ENCODE measurements around the gene NRCAM. TPM values are rescaled to one million over a fixed set of nuclear protein-coding genes. Genes with fewer than 3 reads are reported as not detected.

Gene NRCAM
- polyA plus RNA-seq, 3 donors from 2014 or later, result not detected

DNA sequence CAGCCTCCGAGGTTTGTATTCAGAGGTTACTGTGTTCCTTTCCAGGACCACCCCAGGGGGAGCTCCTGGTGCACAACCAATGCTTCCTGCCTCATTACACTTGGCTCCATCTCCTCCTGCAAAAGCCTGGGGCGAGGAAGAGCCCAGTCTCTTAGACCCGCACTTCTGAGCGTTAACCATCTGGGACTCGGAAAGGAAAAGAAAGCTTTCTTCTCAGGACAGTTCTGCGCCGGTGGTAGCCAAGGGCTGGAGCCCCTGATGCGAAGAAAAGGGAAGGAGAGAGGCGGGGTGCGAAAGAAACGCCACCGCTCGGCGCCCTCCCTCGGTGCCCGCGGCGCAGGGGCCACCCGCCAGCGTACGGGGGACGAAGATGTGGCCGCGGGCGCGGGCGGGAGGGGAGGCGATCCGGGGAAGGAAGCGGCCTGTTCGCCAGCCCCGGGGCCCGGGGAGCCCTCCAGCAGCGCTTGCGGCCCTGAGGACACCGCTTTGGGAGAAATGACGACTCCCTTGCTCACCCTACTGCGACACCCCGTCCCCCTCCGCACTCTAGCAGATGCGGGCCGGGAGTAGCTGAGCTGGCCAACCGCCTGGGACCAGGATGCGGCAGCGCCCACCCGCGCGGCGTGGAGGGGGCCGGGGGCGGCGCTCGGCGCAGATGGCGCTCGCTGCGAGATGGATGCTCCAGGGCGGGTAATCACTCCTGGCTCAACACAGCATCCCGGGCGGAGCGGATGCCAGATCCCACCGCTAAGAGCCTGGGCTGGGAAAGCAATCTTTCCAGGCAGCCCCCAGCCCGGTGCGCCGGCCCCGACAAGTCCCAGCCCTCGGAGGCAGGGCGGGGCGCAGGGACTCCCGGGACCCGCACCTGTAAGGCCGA is 1.3 kb downstream of the NRCAM start:
- Mint-ChIP-seq H3K36me3 (peaks cover 4 to 12% (median 6%) of the 10 kb centered on the region in 3 donors), H3K27ac (no peak overlapping the region), H3K27me3 (ENCODE audit: low read depth in 3 of 3) (peaks cover 2 to 47% (median 9%) of the 10 kb centered on the region in 3 donors), H3K9me3 (peaks cover 0 to 1% (median 0%) of the 10 kb centered on the region in 6 donors), H3K4me3 (peak overlapping the region in 3 of 5 donors; percentile 18 to 48 (median 29)), H3K4me1 (peaks cover 0 to 14% of the 10 kb centered on the region in 2 donors)
- no peak for DNase-seq

DNA sequence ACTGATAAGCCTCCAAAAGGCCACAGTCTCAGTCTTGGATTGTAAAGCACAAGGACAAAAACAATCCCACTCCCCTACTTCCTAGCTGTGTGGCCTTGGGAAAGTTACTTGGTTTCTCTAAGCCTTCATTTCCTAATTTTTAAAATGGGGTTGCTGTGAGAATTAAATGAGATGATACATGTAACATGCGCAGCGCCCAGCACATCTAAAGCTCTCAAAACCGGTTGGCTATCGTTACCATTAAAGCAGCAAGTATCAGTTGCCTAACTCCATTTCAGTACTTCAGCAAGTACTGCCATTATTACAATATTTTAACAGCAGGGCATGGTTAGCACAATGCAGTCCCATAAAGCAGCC is 1.9 kb downstream of the NRCAM start:
- peaks cover under 1 to 47% (median 9%) of the 10 kb centered on the region in 3 donors for H3K27me3 Mint-ChIP-seq (ENCODE audit: low read depth in 3 of 3)
- no peak overlapping the region for H3K27ac Mint-ChIP-seq
- peak overlapping the region in 2 of 5 donors; percentile 29 to 48 for H3K4me3 Mint-ChIP-seq
- H3K9me3 Mint-ChIP-seq, result peaks cover 0 to 1% (median 0%) of the 10 kb centered on the region in 6 donors
- DNase-seq, result no peak
- peaks cover 0 to 14% of the 10 kb centered on the region in 2 donors for H3K4me1 Mint-ChIP-seq
- peaks cover 4 to 12% (median 6%) of the 10 kb centered on the region in 3 donors for H3K36me3 Mint-ChIP-seq

DNA sequence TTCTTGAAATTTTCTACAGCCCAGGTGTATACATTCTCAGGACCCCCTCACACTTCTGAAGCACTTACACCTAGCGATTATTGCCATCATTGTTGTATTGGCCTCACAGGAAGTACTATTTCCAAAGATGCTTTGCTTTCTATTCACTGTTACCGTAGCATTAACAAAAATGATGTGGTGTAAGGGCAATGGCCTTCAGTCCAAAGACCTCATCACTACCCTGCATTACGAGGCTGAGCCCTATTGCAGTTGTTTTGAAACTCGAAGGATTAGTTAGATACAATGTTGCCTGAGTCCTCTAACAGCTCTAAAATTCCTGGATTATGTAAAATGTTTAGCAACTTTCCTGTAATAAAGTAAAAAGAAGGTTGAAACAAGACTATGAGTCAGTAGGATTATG is 2.9 kb downstream of the NRCAM start:
- peaks cover 0 to 1% (median 0%) of the 10 kb centered on the region in 6 donors for H3K9me3 Mint-ChIP-seq
- peaks cover 0 to 14% of the 10 kb centered on the region in 2 donors for H3K4me1 Mint-ChIP-seq
- H3K27ac Mint-ChIP-seq, result no peak overlapping the region
- DNase-seq, result no peak
- H3K27me3 Mint-ChIP-seq (ENCODE audit: low read depth in 3 of 3), result peaks cover 3 to 42% (median 9%) of the 10 kb centered on the region in 3 donors
- H3K36me3 Mint-ChIP-seq, result peaks cover 4 to 8% (median 6%) of the 10 kb centered on the region in 3 donors
- H3K4me3 Mint-ChIP-seq, result no peak overlapping the region

DNA sequence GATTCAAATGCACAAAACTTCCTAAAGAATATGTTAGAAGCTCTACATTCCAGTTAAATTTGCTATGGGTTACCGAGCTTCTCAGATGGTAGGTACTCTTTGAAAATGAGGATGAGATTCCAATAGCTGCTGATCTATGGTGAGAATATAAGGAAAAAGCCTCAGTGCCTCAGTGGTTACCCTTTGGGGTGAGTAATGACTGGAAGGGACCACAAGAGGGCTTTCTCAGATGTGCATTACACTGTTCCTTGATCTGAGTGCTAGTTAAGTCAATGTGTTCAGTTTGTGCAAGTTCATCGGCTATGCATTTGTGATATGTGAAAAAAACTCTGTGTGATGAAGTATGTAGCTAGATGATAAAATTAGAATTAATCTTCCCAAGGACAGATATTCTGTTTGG is 3.5 kb downstream of the NRCAM start:
- no peak for DNase-seq
- Mint-ChIP-seq H3K4me3 (no peak overlapping the region), H3K27me3 (ENCODE audit: low read depth in 3 of 3) (peaks cover 3 to 36% (median 11%) of the 10 kb centered on the region in 3 donors), H3K9me3 (no peaks in the 10 kb centered on the region), H3K36me3 (peaks cover 2 to 3% (median 3%) of the 10 kb centered on the region in 3 donors), H3K4me1 (peaks cover 0 to 9% of the 10 kb centered on the region in 2 donors), H3K27ac (no peak overlapping the region)

DNA sequence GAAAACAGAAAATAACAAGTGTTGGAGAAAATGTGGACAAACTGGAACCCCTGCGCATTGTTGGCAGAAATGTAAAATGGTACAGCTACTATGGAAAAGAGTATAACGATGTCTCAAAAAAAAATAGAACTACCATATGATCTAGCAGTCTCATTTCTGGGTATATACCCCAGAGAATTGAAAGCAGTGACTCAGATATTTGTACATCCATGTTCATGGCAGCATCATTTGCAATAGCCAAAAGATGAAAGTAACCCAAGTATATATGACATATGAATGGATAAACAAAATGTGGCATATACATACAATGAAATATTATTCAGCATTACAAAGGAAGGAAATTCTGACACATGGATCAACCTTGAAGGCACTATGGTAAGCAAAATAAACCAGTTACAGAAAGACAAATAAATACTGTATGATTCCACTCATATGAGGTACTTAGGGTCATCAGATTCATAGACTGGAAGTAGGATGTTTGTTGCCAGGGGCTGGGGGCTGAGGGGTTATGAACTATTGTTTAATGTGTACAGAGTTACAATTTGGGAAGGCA is 4.9 kb downstream of the NRCAM start:
- no peak for DNase-seq
- H3K4me1 Mint-ChIP-seq, result no peaks in the 10 kb centered on the region
- no peak overlapping the region for H3K4me3 Mint-ChIP-seq
- no peaks in the 10 kb centered on the region for H3K9me3 Mint-ChIP-seq
- H3K36me3 Mint-ChIP-seq, result no peaks in the 10 kb centered on the region
- no peak overlapping the region for H3K27ac Mint-ChIP-seq
- peaks cover 3 to 27% (median 10%) of the 10 kb centered on the region in 3 donors for H3K27me3 Mint-ChIP-seq (ENCODE audit: low read depth in 3 of 3)

DNA sequence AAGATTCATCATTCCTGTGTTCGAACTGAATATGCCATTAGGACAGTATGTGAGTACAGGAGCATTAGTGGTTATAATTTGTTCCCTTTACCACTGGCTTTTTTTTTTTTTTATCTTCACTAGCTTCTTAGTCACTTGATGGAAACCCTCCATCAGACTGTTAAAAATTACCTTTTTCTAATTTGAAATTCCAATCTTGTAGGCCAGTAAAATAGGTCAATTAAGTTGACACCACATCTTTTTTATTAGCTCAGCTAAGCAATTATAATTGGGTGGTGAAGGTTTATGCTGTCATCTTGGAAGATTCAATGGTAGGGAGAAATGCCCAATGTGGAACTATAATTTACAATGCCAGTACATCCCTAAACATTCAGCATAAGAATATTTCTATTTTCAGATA is 6.1 kb downstream of the NRCAM start:
- no peak overlapping the region for H3K4me3 Mint-ChIP-seq
- peaks cover 3 to 29% (median 10%) of the 10 kb centered on the region in 3 donors for H3K27me3 Mint-ChIP-seq (ENCODE audit: low read depth in 3 of 3)
- no peaks in the 10 kb centered on the region for H3K9me3 Mint-ChIP-seq
- no peak for DNase-seq
- H3K4me1 Mint-ChIP-seq, result no peaks in the 10 kb centered on the region
- H3K36me3 Mint-ChIP-seq, result no peaks in the 10 kb centered on the region
- no peak overlapping the region for H3K27ac Mint-ChIP-seq

DNA sequence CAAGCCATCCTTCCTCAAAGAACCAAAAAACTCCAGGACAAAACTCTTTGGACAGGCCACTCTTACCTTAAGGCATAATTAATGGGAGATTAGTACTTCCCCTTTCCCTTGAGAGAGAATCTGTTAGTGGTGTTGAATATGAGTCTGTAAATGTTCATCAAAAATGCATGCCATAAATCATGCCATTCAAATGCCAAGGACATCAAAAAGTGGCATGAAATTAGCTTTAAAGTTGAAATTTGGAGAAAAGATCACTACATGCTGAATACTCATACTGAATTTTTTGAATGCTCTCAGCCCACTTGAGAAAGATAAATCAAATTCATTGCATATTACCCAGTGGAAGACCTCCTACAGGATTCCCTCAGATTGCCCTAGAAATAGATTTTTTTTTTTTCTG is 6.7 kb downstream of the NRCAM start:
- Mint-ChIP-seq H3K9me3 (no peaks in the 10 kb centered on the region), H3K36me3 (no peaks in the 10 kb centered on the region), H3K27me3 (ENCODE audit: low read depth in 3 of 3) (peaks cover 3 to 27% (median 10%) of the 10 kb centered on the region in 3 donors), H3K4me3 (no peak overlapping the region), H3K4me1 (no peaks in the 10 kb centered on the region), H3K27ac (no peak overlapping the region)
- DNase-seq, result no peak

DNA sequence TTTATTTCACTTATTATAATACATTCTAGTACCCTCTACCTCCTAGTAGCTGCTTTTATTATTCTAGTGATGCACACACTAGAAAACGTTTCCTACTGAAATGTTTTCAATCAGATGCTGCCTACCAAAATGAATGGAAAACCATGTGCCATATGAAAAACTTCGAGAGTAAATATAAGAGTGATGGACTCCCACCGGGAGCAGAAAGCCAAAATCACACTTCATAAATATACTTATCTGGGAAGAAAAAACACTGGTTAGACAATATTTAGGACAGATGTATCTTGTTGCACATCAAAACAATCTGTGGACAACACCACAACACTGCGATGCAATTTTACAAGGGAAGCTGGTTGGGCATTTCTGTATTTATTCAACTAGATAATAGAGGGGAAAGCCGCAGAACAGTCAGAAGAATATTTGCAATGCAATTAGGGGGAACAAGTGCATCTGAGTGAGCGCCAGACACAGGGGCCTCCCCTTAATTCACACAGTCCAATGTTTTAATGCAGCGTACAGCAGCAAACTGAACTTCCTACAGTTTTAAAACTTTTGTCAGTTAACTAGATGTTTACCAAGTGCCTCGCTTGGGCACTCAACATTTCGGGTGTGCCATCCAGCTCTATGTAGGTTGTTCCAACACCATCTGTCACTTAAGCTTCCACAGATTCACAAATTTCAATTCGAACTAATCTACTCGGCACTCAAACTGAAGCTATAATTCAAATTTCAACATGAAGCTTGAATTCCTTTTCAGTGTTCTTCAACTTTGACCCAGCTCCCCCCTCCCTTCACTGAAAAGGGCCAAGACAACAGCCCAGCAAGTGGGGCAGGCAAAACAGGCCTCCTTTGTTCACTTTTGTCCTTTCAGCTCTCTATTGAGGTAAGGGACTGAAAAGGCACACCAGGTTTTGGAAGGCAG is 7.4 kb downstream of the NRCAM start:
- no peak overlapping the region for H3K27ac Mint-ChIP-seq
- no peaks in the 10 kb centered on the region for H3K4me1 Mint-ChIP-seq
- no peak overlapping the region for H3K4me3 Mint-ChIP-seq
- H3K27me3 Mint-ChIP-seq (ENCODE audit: low read depth in 3 of 3), result peaks cover 3 to 25% (median 10%) of the 10 kb centered on the region in 3 donors
- H3K36me3 Mint-ChIP-seq, result no peaks in the 10 kb centered on the region
- no peak for DNase-seq
- H3K9me3 Mint-ChIP-seq, result no peaks in the 10 kb centered on the region

DNA sequence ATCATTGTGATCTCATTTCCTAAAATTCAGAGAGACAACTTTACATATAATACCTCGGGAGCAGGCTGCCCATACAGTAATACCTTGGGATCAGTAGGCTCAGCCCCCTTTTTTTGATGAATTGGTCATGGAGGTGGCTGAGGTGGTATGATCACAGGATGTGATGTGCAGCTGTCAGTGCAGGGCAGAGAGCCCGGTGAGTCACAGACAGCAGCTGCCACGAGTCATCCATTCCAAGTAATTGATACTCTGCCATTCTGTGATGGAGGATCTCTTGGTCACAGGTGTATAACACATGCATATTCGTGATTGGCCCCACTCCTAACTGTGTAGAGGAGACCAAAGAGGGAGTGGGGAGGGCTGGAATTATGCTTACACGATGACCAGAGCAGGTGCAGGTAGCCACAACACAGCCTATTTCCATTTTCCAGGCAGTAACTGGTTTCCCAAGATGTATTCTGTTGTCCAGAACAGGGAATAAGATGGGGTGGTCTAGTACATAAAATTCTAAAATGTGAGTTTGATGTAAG is 14.1 kb downstream of the NRCAM start:
- Mint-ChIP-seq H3K9me3 (no peaks in the 10 kb centered on the region), H3K27me3 (ENCODE audit: low read depth in 3 of 3) (peaks cover 0 to 7% (median 2%) of the 10 kb centered on the region in 3 donors), H3K4me3 (no peak overlapping the region), H3K4me1 (no peaks in the 10 kb centered on the region), H3K36me3 (no peaks in the 10 kb centered on the region), H3K27ac (no peak overlapping the region)
- no peak for DNase-seq

DNA sequence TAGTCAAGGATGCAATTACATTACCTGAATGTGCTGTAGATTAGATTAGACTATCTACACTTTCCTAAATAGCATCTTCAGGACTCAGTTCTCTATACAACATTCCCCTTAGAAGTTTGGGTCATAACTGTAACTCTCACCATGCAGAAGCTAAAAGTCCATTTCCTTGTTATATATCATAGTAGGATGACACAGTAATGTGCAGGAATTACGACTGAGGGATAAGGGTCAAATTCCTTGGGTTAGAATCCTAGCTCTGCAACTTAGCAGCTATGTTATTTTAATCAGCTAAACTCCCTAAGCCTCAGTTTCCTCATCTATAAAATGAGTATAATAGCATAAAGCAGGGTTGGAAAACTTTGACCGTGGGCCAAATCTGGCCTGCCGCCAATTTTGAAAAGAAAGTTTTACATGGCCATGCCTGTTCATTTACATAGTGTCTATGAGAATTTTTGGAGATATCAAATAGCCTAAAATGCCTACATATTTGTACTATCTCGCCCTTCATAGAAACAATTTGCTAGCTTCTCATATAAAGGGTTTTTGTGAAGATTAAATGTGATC is 14.8 kb downstream of the NRCAM start:
- H3K36me3 Mint-ChIP-seq, result no peaks in the 10 kb centered on the region
- H3K27ac Mint-ChIP-seq, result no peak overlapping the region
- peaks cover 0 to 1% (median 0%) of the 10 kb centered on the region in 6 donors for H3K9me3 Mint-ChIP-seq
- H3K4me3 Mint-ChIP-seq, result no peak overlapping the region
- peaks cover 0 to 5% (median 2%) of the 10 kb centered on the region in 3 donors for H3K27me3 Mint-ChIP-seq (ENCODE audit: low read depth in 3 of 3)
- DNase-seq, result no peak
- H3K4me1 Mint-ChIP-seq, result no peaks in the 10 kb centered on the region

DNA sequence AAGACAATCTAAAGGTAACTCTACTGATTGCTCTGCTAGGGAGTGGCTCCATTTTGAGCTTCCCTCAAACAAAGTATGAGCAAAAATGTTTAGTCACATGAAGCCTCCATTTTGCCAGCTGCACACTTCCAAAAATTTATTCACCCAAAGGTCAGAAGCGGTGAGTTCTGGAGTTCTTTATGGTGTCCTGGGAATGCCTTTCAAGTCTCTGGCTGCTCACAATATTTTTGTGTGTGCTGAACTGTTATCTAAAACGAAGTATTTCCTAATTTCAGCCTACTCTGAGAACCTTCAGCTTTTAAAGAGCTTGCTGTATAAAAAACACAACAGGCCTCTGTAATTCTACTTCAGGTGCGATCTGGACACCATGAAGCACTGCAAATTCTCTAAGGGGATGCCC is 15.6 kb downstream of the NRCAM start:
- Mint-ChIP-seq H3K9me3 (peaks cover 0 to 1% (median 0%) of the 10 kb centered on the region in 6 donors), H3K27me3 (ENCODE audit: low read depth in 3 of 3) (peaks cover 0 to 3% (median 2%) of the 10 kb centered on the region in 3 donors), H3K36me3 (no peaks in the 10 kb centered on the region), H3K27ac (no peak overlapping the region), H3K4me3 (no peak overlapping the region), H3K4me1 (no peaks in the 10 kb centered on the region)
- no peak for DNase-seq

DNA sequence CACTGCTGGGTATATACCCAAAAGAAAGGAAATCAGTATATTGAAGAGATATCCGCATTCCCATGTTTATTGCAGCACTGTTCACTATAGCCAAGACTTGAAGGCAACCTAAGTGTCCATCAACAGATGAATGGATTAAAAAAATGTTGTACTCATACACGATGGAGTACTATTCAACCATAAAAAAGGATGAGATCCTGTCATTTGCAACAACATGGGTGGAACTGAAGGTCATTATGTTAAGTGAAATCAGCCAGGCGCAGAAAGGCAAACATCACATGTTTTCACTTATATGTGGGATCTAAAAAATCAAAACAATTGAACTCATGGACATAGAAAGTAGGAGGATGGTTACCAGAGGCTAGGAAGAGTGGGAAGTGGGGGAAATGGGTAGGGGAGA is 19.3 kb downstream of the NRCAM start:
- no peak overlapping the region for H3K27ac Mint-ChIP-seq

DNA sequence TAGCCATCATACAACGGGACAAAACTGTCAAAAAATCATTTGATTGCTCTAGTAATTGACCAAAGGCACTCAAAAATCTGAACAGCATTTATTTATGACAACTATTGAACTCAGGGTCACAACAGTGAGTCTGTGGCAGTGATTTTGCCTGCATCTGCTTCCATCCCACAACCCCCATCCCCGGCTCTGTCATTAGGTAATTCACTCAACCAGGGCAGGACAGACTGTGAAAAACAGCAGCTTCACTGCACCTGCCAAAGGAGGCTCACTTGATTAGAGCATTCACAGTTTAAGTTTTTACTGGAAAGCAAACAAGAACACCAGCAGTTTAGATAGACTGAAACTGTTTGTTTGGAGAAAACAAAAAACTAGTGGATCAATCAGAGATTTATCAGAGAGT is 22.2 kb downstream of the NRCAM start:
- Mint-ChIP-seq H3K36me3 (no peaks in the 10 kb centered on the region), H3K4me3 (no peak overlapping the region), H3K27ac (no peak overlapping the region)

More for the DNA sequence above, 19.3 kb downstream of the NRCAM start:
- no peaks in the 10 kb centered on the region for H3K36me3 Mint-ChIP-seq
- peaks cover 0 to 7% (median 2%) of the 10 kb centered on the region in 3 donors for H3K27me3 Mint-ChIP-seq (ENCODE audit: low read depth in 3 of 3)
- no peak overlapping the region for H3K4me3 Mint-ChIP-seq
- H3K4me1 Mint-ChIP-seq, result no peaks in the 10 kb centered on the region
- peaks cover 0 to 2% (median 0%) of the 10 kb centered on the region in 6 donors for H3K9me3 Mint-ChIP-seq
- DNase-seq, result no peak

More for the DNA sequence above, 22.2 kb downstream of the NRCAM start:
- DNase-seq, result no peak
- Mint-ChIP-seq H3K4me1 (no peaks in the 10 kb centered on the region), H3K27me3 (ENCODE audit: low read depth in 3 of 3) (peaks cover 2 to 13% (median 3%) of the 10 kb centered on the region in 3 donors), H3K9me3 (peaks cover 0 to 2% (median 0%) of the 10 kb centered on the region in 6 donors)
